OCI-LY1 (cell line): ENCODE measurements around the gene FGF21.

Experiments
- H2AFZ ChIP-seq: fragments of 200-600 bp; sonication (generic), shearing (Covaris generic); 2 replicates; pipeline ENCODE4 v1.6.0; 2014; ENCODE audit warnings: antibody characterized with exemption, mild to moderate bottlenecking, low read length
- H3F3A ChIP-seq: fragments of 200-600 bp; sonication (generic), shearing (Covaris generic); 2 replicates; pipeline ENCODE4 v1.6.0; 2014; ENCODE audit warnings: mild to moderate bottlenecking, antibody characterized with exemption, low read length, moderate library complexity; ENCODE audit not compliant: insufficient read depth
- H3K27ac ChIP-seq: fragments of 200-600 bp; sonication (generic); 2 replicates; pipeline ENCODE4 v1.5.1; 2014; ENCODE audit warnings: low read length, mixed run types, mild to moderate bottlenecking, low read depth; ENCODE audit not compliant: poor library complexity, severe bottlenecking
- H3K27me3 ChIP-seq: fragments of 200-600 bp; sonication (generic); 2 replicates; pipeline ENCODE4 v1.6.0; 2014; ENCODE audit warnings: antibody characterized with exemption, mild to moderate bottlenecking, low read length, moderate library complexity; ENCODE audit not compliant: insufficient read depth
- H3K36me3 ChIP-seq: fragments of 200-600 bp; sonication (generic); 2 replicates; pipeline ENCODE4 v1.6.1; 2014; ENCODE audit warnings: mild to moderate bottlenecking, antibody characterized with exemption, low read length, moderate library complexity, mixed read lengths; ENCODE audit not compliant: insufficient read depth
- H3K4me1 ChIP-seq: fragments of 200-600 bp; sonication (generic); 2 replicates; pipeline ENCODE4 v1.5.1; 2014; ENCODE audit warnings: mild to moderate bottlenecking, low read length, moderate library complexity; ENCODE audit not compliant: insufficient read depth, severe bottlenecking
- H3K4me2 ChIP-seq: fragments of 200-600 bp; sonication (generic), shearing (Covaris generic); 2 replicates; pipeline ENCODE4 v1.6.1; 2014; ENCODE audit warnings: low read length
- H3K4me3 ChIP-seq: fragments of 200-600 bp; sonication (generic); 2 replicates; pipeline ENCODE4 v1.5.1; 2014; ENCODE audit warnings: low read length, low read depth, mild to moderate bottlenecking, mixed read lengths; ENCODE audit not compliant: poor library complexity, severe bottlenecking
- H3K79me2 ChIP-seq: fragments of 200-600 bp; shearing (Covaris generic); 2 replicates; pipeline ENCODE4 v1.6.1; 2016; ENCODE audit warnings: mixed run types, low read length, mixed read lengths; ENCODE audit not compliant: insufficient read depth
- H3K9ac ChIP-seq: fragments of 200-600 bp; sonication (generic), shearing (Covaris generic); 2 replicates; pipeline ENCODE4 v1.6.1; 2014; ENCODE audit warnings: mild to moderate bottlenecking, low read length, mixed read lengths
- H3K9me2 ChIP-seq: fragments of 200-600 bp; sonication (generic), shearing (Covaris generic); 2 replicates; pipeline ENCODE4 v1.6.1; 2014; ENCODE audit warnings: low read depth, mild to moderate bottlenecking, low read length, mixed read lengths
- H3K9me3 ChIP-seq: fragments of 200-600 bp; shearing (Covaris generic); 2 replicates; pipeline ENCODE4 v1.6.1; 2014; ENCODE audit warnings: low read length, mixed read lengths
- H4K20me1 ChIP-seq: fragments of 200-600 bp; sonication (generic), shearing (Covaris generic); 2 replicates; pipeline ENCODE4 v1.6.0; 2016; ENCODE audit warnings: mild to moderate bottlenecking, low read length; ENCODE audit not compliant: insufficient read depth
- CTCF ChIP-seq: fragments of 200-600 bp; sonication (generic), shearing (Covaris generic); IDR thresholded peaks from 2 replicates; pipeline ENCODE4 v1.5.1; 2017; ENCODE audit warnings: mild to moderate bottlenecking, antibody characterized with exemption, low read length, moderate library complexity, mixed read lengths
- EZH2 ChIP-seq: fragments of 200-600 bp; sonication (generic), shearing (Covaris generic); IDR thresholded peaks from 2 replicates; pipeline ENCODE4 v1.8.0; 2017; ENCODE audit warnings: borderline replicate concordance, mixed run types, mild to moderate bottlenecking, antibody characterized with exemption, low read length, moderate library complexity, mixed read lengths

Gene FGF21

GRCh38 chr19:48745208-48745995 is 9.9 kb upstream of the FGF21 start:
- H3K9ac ChIP-seq = no peak overlapping the region
- TF ChIP-seq EZH2 (no peak), CTCF (no peak)
- no peaks in the 10 kb centered on the region for H3K36me3 ChIP-seq
- H2AFZ ChIP-seq = no peak overlapping the region
- H3F3A ChIP-seq = no peaks in the 10 kb centered on the region
- H3K4me1 ChIP-seq = peaks cover 8% of the 10 kb centered on the region
- H3K79me2 ChIP-seq = no peaks in the 10 kb centered on the region
- no peaks in the 10 kb centered on the region for H3K9me3 ChIP-seq
- no peaks in the 10 kb centered on the region for H3K9me2 ChIP-seq
- H3K4me2 ChIP-seq = no peak overlapping the region
- H3K4me3 ChIP-seq = no peak overlapping the region
- H3K27ac ChIP-seq = no peak overlapping the region
- H3K27me3 ChIP-seq = 0 out of 2 replicates have a peak, but pooled peaks cover 4% of the 10 kb centered on the region
- no peaks in the 10 kb centered on the region for H4K20me1 ChIP-seq

GRCh38 chr19:48746110-48746509 is 9.2 kb upstream of the FGF21 start:
- H3K36me3 ChIP-seq = no peaks in the 10 kb centered on the region
- H3K27ac ChIP-seq = no peak overlapping the region
- peaks cover 8% of the 10 kb centered on the region for H3K4me1 ChIP-seq
- no peaks in the 10 kb centered on the region for H3K9me3 ChIP-seq
- TF ChIP-seq CTCF (no peak), EZH2 (no peak)
- no peaks in the 10 kb centered on the region for H3F3A ChIP-seq
- H3K4me3 ChIP-seq = no peak overlapping the region
- no peaks in the 10 kb centered on the region for H4K20me1 ChIP-seq
- no peak overlapping the region for H3K9ac ChIP-seq
- no peak overlapping the region for H3K4me2 ChIP-seq
- no peak overlapping the region for H2AFZ ChIP-seq
- 0 out of 2 replicates have a peak, but pooled peaks cover 4% of the 10 kb centered on the region for H3K27me3 ChIP-seq
- H3K79me2 ChIP-seq = no peaks in the 10 kb centered on the region
- no peaks in the 10 kb centered on the region for H3K9me2 ChIP-seq

GRCh38 chr19:48746738-48747575 is 8.4 kb upstream of the FGF21 start, which contains the start of gene IZUMO1:
IZUMO1 (minus strand) TSS chr19:48746909; CDS start chr19:48745859, 1,050 bp downstream.
- H3K4me1 ChIP-seq = peaks cover 8% of the 10 kb centered on the region
- TF ChIP-seq CTCF (no peak), EZH2 (no peak)
- no peak within 1 kb of the TSS for H2AFZ ChIP-seq
- H3K4me3 ChIP-seq = peak within 1 kb of the TSS; percentile 46
- 0 out of 2 replicates have a peak, but pooled peaks cover 4% of the 10 kb centered on the region for H3K27me3 ChIP-seq
- no peaks in the 10 kb centered on the region for H3K36me3 ChIP-seq
- no peak within 1 kb of the TSS; the same call in 1 of the 2 replicates for H3K9ac ChIP-seq
- no peaks in the 10 kb centered on the region for H4K20me1 ChIP-seq
- H3K79me2 ChIP-seq = no peaks in the 10 kb centered on the region
- no peaks in the 10 kb centered on the region for H3K9me2 ChIP-seq
- no peaks in the 10 kb centered on the region for H3K9me3 ChIP-seq
- H3F3A ChIP-seq = no peaks in the 10 kb centered on the region
- H3K27ac ChIP-seq = no peak within 1 kb of the TSS
- H3K4me2 ChIP-seq = peak within 1 kb of the TSS; percentile 57
